Activated naive CD4-positive, alpha-beta T cell treated with Interleukin-2 at 50 U/mL for 16 hours (primary cell): ENCODE measurements around the gene TRANK1.

Experiments
- DNase-seq: peaks from one replicate; pipeline ENCODE4 v3.0.0-alpha.2; 2020

Gene TRANK1

DNA sequence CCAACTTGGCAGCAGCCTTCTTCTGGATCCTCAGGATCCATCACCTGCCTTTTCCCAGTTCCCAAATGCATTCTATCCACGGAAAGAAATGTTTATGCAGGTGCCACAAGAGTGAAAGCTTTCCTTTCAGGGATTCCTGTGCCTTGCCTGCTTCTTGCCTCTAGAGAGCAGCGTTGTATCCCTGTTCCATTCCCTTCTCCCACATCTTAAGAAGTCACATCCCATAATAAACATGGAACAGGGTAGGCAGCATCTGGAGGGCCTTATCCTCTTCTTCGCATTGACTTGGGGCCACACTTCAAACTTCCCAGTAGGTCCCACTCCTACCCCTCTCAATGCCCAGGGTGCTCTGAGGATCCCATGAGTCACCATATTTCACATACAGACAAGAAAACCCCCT, 107.8 kb downstream of the TRANK1 start:
- no peak for DNase-seq

DNA sequence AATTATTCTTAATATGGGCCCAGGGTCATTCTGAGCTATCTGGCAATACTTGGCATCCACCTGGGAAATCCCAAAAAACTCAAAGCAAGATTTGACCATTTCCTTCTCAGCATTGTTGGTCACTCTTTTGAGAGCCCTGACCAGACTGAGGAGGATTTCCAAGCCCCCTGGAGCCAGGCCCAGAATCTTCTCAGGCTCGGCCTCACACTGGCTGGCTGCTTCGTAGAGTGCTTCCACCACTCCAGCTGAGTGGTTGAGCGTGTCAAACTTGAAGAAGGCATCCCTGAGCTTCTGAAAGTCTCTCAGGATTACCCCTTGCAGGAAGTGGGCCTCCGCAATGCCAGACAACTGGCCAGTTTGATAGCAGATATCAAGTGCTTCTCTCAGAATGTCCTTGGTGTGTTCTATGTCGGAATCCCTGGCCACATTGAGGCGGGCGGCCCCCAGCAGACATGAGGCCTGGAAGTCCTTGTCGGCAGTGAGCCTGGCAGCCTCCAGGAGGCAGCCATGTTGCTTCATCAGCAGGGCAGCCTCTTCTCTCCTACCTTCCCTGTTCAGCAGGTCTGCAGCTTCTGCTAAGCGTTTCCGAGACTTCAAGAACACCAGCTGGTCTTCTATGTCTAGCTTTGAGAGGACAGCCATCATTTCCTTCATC, 111.6 kb downstream of the TRANK1 start:
- no peak for DNase-seq

DNA sequence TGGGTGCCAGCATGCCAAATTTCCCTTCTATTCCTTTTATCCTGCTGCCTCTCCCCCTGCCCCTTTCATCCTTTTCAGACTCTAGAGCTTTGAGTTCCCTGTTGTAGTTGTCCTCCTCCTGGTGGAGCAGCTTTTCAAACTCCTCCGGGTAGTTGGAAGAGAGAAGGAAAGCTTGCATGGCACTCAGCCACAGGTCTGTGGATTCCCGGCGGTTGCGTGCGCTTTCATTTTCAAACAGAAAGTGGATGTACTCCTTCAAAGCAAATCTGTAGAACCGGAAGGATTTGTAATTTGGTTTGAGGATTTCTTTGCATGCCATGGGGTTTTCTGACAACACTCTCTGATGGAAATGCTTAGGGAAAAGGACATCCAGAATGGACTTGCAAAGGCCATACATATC, 112.4 kb downstream of the TRANK1 start:
- no peak for DNase-seq

DNA sequence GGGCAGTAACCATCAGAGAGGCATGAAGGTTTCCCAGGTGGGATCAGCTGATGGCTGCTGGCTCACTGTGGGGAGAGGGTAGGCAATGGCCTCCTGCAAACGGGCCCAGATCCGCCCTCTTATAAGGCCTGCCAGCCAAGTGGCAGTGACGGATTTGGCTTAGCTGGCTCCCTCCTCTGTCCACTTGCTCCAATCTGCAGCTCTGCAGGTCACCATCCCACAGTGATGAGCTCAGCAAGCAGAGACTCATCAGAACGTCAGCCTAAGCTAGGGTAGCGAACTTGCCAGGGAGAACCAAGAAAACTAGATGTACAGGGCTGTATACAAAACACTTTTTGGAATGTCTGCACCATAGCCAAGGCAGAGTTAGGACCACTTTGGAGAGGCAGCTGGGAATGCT, 117.7 kb downstream of the TRANK1 start:
- no peak for DNase-seq

DNA sequence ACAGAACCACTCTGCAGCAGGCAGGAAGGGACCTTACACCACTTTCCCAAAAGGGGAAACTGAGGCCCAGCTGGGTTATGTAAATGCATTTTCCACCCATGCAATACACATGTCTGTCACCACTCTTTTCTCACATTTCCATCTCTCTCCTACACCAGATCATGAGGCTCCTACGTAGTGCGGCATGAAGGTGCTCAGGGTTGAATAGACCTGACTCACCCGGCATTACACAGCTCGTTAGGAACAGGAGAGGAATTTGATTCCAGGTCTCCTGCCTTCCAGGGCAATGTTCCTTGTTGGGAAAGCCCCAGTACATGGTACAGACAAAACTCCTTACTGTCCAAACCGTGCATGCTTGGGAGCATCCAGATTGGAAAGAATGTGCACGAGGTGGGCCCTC, 118.6 kb downstream of the TRANK1 start:
- DNase-seq = no peak

DNA sequence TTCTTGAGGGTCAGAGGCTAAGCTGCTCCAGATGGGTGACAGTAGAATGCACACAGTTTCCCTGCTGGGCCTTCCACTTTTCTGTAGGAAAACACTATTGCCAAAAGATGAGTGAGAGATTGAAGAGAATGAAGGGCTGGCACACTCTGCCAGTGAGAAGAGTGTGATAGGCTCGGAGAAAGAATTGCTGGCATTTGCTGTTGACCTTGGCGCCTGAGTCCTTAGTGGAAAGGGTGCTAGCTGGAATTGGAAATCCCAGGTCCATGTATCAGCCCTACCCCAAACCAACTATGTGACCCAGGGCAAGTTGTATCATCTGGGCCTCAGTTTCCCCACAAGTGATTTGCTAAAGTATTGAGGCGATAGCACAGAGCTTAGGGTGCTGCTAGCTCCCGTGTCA, 120.4 kb downstream of the TRANK1 start:
- no peak for DNase-seq

DNA sequence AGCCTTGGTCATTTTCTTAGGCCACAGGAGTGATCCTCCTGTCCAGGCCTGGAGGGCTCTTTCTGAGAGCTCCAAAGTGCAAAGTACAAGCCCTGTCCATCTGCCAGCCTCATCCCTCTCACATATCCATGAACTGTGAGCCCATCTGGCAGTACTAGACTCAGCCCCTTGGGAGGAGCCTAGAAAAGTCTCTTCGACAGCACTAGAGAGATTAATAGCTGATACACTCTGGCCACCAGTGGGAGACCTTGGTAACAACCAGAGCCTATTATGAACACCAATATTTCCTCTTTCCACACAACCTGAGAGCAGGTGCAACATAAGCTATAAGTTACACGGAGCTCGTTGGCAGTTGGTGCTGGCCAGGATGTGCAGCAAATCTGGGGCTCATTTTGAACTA, 121.0 kb downstream of the TRANK1 start:
- DNase-seq = no peak

DNA sequence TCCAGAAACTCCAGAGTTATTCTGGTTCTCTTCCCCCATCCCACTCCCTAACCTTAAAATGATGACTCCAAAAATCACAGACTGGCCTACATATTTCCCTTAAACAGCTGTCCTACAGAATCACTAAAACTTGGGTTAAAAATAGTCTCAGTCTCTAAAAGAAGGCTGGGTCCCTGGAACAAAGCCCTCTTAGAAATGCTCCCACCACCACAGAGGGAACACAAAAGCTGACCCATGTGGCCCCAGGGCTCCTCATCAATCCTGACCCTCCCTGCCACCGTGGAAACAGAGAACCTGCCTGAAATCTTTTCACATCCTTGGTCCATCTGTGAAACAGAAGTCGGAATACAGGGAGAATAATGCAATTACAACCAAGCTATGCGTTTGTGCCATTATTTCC, 124.8 kb downstream of the TRANK1 start:
- DNase-seq = no peak

DNA sequence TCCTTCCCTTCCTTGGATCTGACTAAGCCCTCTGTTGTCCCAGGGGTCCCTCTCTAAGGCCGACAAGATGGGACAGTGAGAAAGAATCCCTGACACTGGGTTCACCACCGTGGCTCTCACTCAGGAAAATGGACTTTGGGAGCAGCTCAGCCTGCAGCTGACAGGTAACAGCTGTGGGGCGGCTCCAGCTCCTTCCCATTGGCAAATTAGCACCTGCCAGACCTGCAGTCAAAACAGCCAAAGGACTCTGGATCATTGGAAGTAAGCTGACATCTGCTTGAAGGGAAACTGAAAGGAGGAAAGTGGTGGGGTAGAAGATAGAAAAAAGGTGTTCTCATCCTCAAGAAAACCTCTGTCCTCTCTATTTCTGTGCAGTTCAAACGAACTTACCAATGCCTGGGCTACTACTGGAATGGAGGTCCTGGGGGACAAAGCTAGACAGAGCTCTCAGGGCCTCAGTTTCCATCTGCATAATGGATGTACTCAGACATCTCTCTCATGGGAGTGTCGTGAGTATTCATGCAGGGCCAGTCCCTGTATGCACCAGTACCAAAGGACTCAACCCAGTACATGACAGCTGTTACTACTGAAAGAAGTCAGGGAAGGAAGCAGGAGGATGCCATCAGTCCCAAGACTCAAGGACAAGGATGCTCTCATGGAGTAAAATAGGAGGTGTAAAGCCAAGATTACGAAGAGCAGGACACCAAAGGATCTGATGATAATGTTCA, 126.9 kb downstream of the TRANK1 start:
- no peak for DNase-seq

DNA sequence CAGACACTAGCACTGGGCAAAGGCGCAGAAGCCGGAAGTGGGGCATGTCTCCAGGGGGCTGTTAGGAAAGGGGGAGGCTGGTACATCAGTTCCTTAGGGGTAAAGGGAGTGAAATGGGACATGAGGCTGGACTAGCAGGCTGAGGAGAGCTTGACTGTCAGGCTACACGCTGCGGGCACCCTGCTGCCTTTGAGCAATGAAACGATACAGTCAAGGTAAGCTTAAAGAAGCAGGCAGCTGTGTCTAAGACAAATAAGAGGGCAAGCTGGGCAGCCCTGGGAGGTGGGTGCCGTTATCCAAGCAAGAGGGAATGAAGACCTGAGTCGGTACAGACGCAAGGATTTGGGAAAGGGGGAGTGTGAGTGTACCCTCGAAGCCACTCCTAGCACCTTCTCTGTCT, 129.5 kb downstream of the TRANK1 start:
- no peak for DNase-seq

DNA sequence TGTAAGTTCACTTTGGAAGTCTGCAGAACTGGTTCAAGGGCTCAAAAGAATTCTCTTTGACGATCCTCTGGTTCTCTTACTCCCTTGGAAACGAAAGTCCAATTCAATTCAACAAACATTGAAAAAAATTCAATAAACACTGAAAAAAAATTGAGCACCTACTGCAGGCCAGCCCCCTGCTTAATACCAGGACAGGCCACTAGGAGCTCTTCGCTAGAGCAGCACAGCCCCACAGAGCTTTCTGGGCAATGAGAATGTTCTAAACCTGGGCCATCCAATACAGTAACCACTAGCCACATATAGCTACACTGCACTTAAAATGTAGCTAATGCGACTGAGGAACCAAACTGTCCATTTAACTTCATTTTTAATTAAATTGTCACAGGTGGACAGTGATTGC, 130.1 kb downstream of the TRANK1 start:
- DNase-seq = no peak

DNA sequence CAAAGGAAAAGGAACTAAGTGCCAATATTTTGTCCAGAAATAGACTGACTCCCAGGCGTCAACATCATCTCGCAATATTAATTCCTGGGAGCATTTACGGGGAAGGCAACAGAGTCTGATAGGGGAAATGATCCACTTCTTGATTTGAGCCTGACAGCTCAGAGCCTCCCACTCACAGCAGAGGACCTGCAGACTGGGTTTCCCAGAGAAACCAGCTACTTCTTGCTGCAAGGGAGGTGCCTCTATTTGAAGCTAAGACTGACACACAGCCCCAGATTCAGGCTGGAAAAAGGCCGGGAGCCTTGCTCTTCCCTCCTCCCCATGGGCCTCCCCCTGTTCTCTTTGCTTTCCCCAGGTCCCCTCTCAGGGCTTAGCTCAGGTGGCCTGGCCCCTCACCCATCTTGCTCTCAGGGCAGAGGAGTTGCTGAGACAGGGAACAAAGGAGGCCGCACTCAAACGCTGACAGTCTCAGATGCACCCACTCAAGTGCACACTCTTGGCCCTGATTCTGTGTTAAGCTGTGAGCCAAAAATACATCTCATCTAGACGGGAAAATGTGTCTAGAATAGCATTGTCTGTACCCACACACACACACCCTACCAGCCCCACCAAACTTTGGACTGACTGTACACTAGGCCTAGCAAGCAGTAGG, 130.7 kb downstream of the TRANK1 start:
- DNase-seq = no peak

DNA sequence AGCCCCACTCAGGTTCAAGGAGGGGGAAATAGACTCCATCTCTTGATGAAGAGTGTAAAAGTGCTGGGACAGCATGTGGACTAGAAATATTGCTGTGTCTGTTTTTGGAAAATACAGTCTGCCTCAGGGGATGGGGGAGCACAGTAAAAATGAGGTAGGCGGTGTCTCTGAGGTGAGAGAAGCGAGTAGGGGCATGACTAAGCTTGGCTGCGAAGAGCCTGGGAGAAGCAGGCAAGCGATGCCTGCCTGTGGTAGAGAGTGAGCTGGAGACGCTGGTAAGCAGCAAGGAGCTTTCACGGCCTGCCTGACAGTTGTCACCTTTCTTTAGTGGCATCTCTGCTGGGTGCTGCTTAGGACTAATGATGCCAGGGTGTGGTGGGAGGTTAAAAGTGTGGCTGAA, 131.5 kb downstream of the TRANK1 start:
- no peak for DNase-seq

DNA sequence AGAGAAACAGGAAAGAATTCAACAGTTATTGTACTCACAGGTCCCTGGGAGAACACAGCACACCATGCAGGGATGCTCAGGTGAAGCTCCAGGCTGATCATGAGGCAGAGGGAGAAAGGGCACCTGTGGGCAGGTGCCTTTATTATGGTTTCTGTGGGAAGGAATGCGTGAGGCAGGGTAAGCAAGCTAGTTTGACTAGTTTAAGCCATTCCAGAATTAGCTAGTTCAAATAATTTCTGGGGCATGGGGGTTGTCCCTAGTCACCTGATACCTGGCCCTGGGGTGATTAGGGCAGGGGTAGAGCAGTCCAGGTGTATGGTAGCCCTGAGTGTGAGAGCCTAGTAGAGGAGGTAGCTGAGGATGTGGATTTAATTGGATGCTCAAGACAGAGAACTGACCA, 132.6 kb downstream of the TRANK1 start:
- DNase-seq = no peak

DNA sequence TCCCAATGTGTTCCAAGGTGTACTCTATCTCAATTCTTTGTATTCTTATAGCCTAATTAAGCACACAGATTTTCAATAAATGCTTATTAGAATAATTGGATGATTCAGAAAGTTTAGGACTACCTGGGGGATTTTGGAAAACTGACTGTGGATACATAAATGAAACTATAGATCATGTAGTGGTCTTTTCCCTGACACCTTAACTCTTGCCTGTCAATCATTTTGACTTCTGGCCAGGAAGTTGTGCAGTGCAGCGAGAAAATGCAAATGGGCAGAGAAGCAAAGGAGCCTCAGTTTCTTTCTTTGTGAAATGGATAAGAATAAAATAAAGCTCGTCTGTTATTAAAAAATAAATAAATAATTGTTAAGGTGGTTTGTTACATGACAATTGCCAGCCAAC, 133.1 kb downstream of the TRANK1 start:
- no peak for DNase-seq

DNA sequence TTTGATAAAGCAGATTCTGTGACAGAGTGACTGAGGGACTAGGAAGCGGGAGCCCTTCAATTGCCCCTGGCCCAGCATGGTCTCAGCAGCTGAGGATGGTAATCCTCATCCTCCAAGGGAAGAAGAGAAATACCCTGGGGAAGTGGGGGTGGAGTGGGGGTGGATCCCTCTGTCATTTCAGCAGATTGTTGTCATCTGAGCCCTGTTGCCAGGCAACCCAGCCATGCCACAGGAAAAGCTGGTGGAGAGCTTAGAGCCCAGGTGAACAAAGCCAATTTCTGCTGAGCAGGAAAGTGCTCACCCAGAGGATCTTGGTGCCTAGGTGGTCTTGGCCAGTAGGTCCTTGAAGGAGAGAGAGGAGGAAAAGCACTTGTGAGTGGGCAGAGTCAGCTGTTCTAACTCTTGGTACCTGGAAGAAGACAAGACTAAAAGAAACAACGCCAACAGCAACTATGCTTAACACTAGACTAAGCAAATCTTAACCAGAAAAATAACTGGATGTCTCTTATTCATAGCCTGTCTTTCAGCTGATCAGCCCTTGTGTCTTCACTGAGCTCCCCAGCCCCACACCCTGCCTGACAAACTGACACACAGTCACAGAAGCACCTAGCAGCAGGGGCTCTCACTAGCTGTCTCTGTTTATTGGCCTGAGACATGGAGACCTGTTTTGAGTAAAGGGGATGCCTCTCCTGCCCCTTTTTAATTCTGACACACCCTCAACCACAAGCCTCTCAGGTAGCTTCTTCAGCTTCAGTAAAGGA, 140.4 kb downstream of the TRANK1 start:
- no peak for DNase-seq

DNA sequence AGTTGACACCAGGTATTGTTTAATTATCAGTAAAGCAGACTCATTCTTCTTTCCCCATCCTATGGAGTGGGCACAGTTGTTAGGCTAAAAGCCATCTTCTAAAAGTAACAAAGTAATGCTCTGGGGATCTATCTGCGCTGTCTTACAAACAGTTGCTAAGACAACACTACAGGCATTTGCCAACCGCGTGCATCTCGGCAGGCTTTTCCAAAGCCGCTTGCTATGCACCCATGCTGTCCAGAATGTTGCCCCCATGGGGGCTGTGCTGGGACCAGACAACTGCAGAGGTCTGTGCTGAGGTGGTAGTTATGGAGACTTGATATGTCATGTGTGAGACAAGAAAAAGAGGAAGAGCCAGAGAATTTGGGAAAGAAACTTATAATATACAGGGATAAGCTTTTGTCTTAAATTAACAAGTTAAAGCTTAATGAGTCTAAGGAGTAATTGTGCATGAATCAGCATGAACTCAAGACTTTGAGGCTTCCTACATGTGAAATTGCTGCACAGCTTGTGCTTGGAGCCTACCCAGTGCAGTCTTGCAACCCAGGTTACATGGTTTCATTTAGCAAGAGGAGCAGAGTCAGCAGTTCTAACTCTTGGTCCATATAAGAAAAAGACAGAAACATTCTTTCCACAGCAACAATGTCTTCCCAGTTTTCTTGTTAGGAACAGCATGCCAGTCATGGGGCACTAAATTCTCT, 141.6 kb downstream of the TRANK1 start:
- no peak for DNase-seq

DNA sequence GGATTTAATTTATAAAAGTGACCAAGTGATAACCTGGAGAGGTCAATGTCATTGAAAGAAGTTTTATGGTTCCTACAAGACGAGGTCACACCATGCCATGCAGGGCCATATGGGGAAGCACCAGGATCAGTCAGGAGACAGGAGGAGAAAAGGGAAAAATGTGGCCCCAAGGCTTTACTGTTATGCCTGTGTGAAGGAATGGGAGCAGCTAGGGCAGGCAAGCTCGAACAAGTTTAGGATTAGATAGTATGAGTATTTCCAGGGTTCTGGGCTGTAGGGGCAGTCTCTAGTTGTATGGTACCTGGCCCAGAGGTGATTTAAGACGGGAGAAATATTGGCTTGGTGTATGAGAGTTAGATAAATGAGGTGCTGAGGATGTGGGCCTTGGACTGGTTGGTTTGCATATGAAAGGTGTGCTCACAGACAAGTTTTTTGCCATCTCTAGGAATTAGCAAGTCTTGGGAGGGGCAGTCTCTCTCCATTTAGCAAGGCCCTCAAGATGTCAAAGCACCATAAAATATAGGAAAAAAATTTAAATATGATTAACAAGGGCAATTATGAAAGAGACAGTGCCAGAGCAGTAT, 144.2 kb downstream of the TRANK1 start:
- no peak for DNase-seq

DNA sequence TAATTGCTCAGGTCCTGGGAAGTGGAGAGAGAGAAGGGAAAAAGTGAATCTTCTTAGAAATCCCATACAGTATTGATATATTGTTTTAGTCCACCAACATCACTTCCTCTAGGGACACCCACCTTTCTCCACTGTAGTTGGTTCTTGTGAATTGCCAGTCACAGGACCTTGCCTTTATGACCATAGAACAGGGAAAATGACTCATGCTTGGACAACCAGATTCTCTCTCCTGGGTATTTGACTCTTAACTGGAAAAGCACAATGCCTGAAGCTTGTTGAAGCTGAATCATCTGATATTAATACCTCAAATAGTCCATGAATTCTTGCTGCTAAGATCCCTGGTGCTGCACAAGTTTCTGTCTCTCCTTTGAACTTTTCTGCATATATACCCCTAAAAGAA, 148.0 kb downstream of the TRANK1 start:
- no peak for DNase-seq

DNA sequence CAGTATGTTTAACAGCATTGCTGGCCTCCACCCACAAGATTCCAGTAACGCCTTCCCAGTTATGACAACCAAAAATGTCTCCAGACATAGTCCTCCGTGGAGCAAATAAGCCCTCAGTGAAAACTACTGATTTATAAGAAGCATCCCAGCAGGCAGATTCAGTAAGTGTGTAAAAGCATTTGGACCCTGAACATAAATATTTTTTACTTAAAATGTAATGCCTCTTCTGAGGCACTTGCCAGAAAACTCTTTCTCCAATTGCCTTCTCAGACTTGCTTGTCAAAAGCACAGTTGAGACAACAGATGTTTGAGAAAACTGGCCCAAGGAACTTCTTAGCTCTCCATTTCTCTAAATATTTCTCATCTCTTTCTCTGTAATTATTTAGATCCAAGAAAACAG, 148.7 kb downstream of the TRANK1 start:
- DNase-seq = no peak

DNA sequence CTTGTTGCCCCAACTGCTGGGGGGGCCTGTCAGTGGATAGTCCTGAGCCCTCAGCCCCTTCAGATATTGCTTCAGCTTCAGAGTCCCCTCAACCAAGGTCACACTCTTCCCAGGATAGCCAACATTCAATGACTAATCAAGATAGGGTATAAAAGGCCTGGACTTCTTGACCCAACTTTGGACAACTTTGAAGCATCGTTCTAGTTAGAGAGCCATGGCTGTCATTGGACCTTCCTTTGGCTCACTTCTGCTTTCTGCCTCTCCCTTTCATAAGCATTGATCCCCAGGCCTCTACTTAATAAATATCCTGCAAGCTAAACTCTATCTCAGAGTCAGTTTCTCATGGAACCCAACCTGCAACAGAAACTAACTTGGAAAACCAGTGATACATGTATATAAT, 149.2 kb downstream of the TRANK1 start:
- no peak for DNase-seq

DNA sequence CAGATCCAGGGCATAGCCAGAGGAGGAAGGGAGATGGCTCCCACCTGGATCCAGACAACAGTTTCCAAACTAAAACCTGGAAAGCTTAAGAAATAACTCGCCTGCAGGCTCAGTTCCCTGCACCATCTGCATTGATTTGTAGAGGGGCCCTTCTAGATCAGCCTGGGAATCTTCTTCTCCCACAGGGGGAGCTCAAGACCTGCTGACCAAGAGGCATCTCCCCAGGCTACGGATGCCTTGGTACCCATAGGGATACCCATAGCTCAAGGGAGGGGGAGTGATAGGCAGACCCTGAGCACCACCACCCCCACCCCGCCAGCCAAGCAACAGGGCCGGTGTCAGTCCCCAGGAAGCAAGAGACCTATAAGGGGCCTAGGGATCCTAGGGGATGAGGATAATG, 152.5 kb downstream of the TRANK1 start:
- DNase-seq = no peak

DNA sequence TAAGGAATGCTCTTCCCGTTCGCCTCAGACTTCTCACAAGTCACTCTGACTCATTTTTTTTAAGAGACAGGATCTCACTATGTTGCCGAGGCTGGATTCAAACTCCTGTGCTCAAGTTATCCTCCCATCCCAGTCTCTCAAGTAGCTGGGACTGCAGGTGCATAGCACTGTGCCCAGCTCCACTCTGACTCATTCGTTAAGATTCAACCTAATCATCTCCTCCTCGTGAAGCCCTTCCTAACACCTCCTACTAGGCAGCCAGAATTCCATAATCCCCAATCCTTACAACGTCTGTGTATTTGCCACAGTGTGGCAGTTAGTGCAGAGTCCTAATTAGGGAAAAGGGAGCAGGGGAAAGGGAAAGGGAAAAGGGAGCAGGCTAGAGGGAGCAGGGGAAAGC, 154.1 kb downstream of the TRANK1 start:
- no peak for DNase-seq
